Right atrium auricular region (tissue), 2 donors: ENCODE measurements around the gene MAS1L. TPM values are rescaled to one million over a fixed set of nuclear protein-coding genes. Genes with fewer than 3 reads are reported as not detected.

ENCODE experiments used
- DNase-seq: peaks from one replicate; pipeline ENCODE4 v3.0.0-alpha.2; 2019; ENCODE audit warnings: low spot score
- H3K27ac ChIP-seq, 2 donors: fragments of 200-600 bp; sonication (generic); 1 replicate in 1 of 2; 2 replicates in 1 of 2; pipeline ENCODE4 v1.5.1; 2016 to 2019
- H3K27me3 ChIP-seq, 2 donors: fragments of 200-600 bp; sonication (generic); one replicate each; pipeline versions ENCODE4 v1.5.1 to v1.6.0; 2017 to 2019
- H3K36me3 ChIP-seq: fragments of 200-600 bp; sonication (generic); one replicate; pipeline ENCODE4 v1.5.1; 2016
- H3K4me1 ChIP-seq, 2 donors: fragments of 200-600 bp; sonication (generic); one replicate each; pipeline versions ENCODE4 v1.5.1 to v1.6.0; 2017 to 2019
- H3K4me3 ChIP-seq, 2 donors: fragments of 200-600 bp; sonication (generic); 1 replicate in 1 of 2; 2 replicates in 1 of 2; pipeline ENCODE4 v1.5.1; 2017 to 2019; ENCODE audit warnings: mild to moderate bottlenecking in 1 of 2, moderate library complexity in 1 of 2
- H3K9me3 ChIP-seq, 2 donors: fragments of 200-600 bp; sonication (generic); one replicate each; pipeline ENCODE4 v1.5.1; 2019
- CTCF ChIP-seq, 2 donors: fragments of 200-600 bp; sonication (generic); IDR thresholded peaks; one replicate each; pipeline ENCODE4 v1.5.1; 2019; ENCODE audit warnings: antibody characterized with exemption in 2 of 2
- total RNA-seq, 2 donors: library from RNA; depleted of rRNA; stranded (reverse); fragments of >200 nt; gene quantifications; one replicate each; pipeline ENCODE4 v1.1.0, GENCODE V29; 2016

Gene MAS1L
- total RNA-seq, result not detected

- no peak for DNase-seq
- Histone ChIP-seq H3K4me3 (no peak within 1 kb of the TSS), H3K36me3 (no peaks in the 10 kb centered on the region), H3K27me3 (no peaks in the 10 kb centered on the region), H3K27ac (no peak within 1 kb of the TSS), H3K4me1 (no peaks in the 10 kb centered on the region), H3K9me3 (no peaks in the 10 kb centered on the region)
- no peak for TF ChIP-seq CTCF (IDR thresholded peaks at IDR 0.05)
These were observed at the start of gene MAS1L for GRCh38 chr6:29487660-29488059. MAS1L (minus strand) TSS chr6:29487956; CDS start chr6:29487902, 54 bp downstream.

GRCh38 chr6:29532320-29532951, 44.7 kb upstream of the MAS1L start:
- Histone ChIP-seq H3K9me3 (no peaks in the 10 kb centered on the region), H3K27ac (no peak overlapping the region), H3K4me3 (no peak overlapping the region), H3K36me3 (no peaks in the 10 kb centered on the region), H3K27me3 (no peaks in the 10 kb centered on the region), H3K4me1 (no peaks in the 10 kb centered on the region)
- no peak for DNase-seq
- TF ChIP-seq CTCF (IDR thresholded peaks at IDR 0.05), result no peak

- no peaks in the 10 kb centered on the region for H3K27me3 ChIP-seq
- no peak overlapping the region for H3K27ac ChIP-seq
- DNase-seq, result no peak
- H3K9me3 ChIP-seq, result no peaks in the 10 kb centered on the region
- no peaks in the 10 kb centered on the region for H3K36me3 ChIP-seq
- no peaks in the 10 kb centered on the region for H3K4me1 ChIP-seq
- H3K4me3 ChIP-seq, result no peak overlapping the region
- no peak for TF ChIP-seq CTCF (IDR thresholded peaks at IDR 0.05)
These were observed 43.9 kb upstream of the MAS1L start for GRCh38 chr6:29531668-29532067.

GRCh38 chr6:29530671-29531310, 43.0 kb upstream of the MAS1L start:
- no peaks in the 10 kb centered on the region for H3K36me3 ChIP-seq
- TF ChIP-seq CTCF (IDR thresholded peaks at IDR 0.05), result no peak
- no peak for DNase-seq
- no peaks in the 10 kb centered on the region for H3K9me3 ChIP-seq
- no peak overlapping the region for H3K4me3 ChIP-seq
- H3K27ac ChIP-seq, result no peak overlapping the region
- H3K4me1 ChIP-seq, result no peaks in the 10 kb centered on the region
- H3K27me3 ChIP-seq, result no peaks in the 10 kb centered on the region

- Histone ChIP-seq H3K4me3 (no peak overlapping the region), H3K27ac (no peak overlapping the region), H3K36me3 (no peaks in the 10 kb centered on the region), H3K9me3 (no peaks in the 10 kb centered on the region), H3K4me1 (no peaks in the 10 kb centered on the region), H3K27me3 (no peaks in the 10 kb centered on the region)
- DNase-seq, result no peak
- no peak for TF ChIP-seq CTCF (IDR thresholded peaks at IDR 0.05)
These were observed 42.2 kb upstream of the MAS1L start for GRCh38 chr6:29529956-29530355.
